ENCODE results near the gene RPTOR.
A peak's percentile ranks its signal among the peaks of the same experiment; 100 is the strongest.

RPTOR gene

GRCh38 chr17:80990921-80991644 lies 446.4 kb downstream of the RPTOR start:
- TF ChIP-seq PAX5 (IDR thresholded peaks at IDR 0.05; ENCODE audit: insufficient read depth, low read length, severe bottlenecking) (no peak), POLR2A (IDR thresholded peaks at IDR 0.05; ENCODE audit: low read depth, low read length) (no peak), POLR2AphosphoS5 (IDR thresholded peaks at IDR 0.05; ENCODE audit: low read depth, low read length) (no peak), SPI1 (IDR thresholded peaks at IDR 0.05; ENCODE audit: low read depth, low read length) (no peak), POU2F2 (IDR thresholded peaks at IDR 0.05; ENCODE audit: low read depth, low read length) (no peak), TAF1 (IDR thresholded peaks at IDR 0.05; ENCODE audit: low read depth, low read length) (no peak)
- FAIRE-seq (no peak), DNase-seq (ENCODE audit: insufficient read length, low spot score) (peak; percentile 14)

- no peak for TF ChIP-seq POLR2A (IDR thresholded peaks at IDR 0.05; ENCODE audit: low read depth, low read length)
- TF ChIP-seq POU2F2 (IDR thresholded peaks at IDR 0.05; ENCODE audit: low read depth, low read length): no peak
- no peak for TF ChIP-seq SPI1 (IDR thresholded peaks at IDR 0.05; ENCODE audit: low read depth, low read length)
- peak; percentile 50 for TF ChIP-seq PAX5 (IDR thresholded peaks at IDR 0.05; ENCODE audit: insufficient read depth, low read length, severe bottlenecking)
- peak; percentile 91 for DNase-seq (ENCODE audit: insufficient read length, low spot score)
- FAIRE-seq: peak; percentile 96
These were observed 447.0 kb downstream of the RPTOR start, which contains the start of gene CHMP6 for GRCh38 chr17:80991645-80992076. CHMP6 (plus strand) TSS chr17:80991841; CDS start chr17:80991919, 78 bp downstream.

- TF ChIP-seq POU2F2 (IDR thresholded peaks at IDR 0.05; ENCODE audit: low read depth, low read length) (no peak), POLR2A (IDR thresholded peaks at IDR 0.05; ENCODE audit: low read depth, low read length) (no peak)
- DNase-seq (ENCODE audit: insufficient read length, low spot score) (peak; percentile 59), FAIRE-seq (no peak)
These were observed 447.7 kb downstream of the RPTOR start for GRCh38 chr17:80992077-80992947.

GRCh38 chr17:80992948-80993624 lies 448.4 kb downstream of the RPTOR start:
- FAIRE-seq (peak; percentile 59), DNase-seq (ENCODE audit: insufficient read length, low spot score) (peak; percentile 51)
- TF ChIP-seq POLR2AphosphoS5 (IDR thresholded peaks at IDR 0.05; ENCODE audit: low read depth, low read length): no peak
- no peak for TF ChIP-seq TAF1 (IDR thresholded peaks at IDR 0.05; ENCODE audit: low read depth, low read length)
- no peak for TF ChIP-seq POLR2A (IDR thresholded peaks at IDR 0.05; ENCODE audit: low read depth, low read length)
- peak; percentile 40 for TF ChIP-seq SPI1 (IDR thresholded peaks at IDR 0.05; ENCODE audit: low read depth, low read length)

- DNase-seq (ENCODE audit: insufficient read length, low spot score): no peak
- no peak for FAIRE-seq
- TF ChIP-seq POLR2AphosphoS5 (IDR thresholded peaks at IDR 0.05; ENCODE audit: low read depth, low read length) (no peak), POLR2A (IDR thresholded peaks at IDR 0.05; ENCODE audit: low read depth, low read length) (no peak), TAF1 (IDR thresholded peaks at IDR 0.05; ENCODE audit: low read depth, low read length) (no peak), PAX5 (IDR thresholded peaks at IDR 0.05; ENCODE audit: insufficient read depth, low read length, severe bottlenecking) (no peak), SPI1 (IDR thresholded peaks at IDR 0.05; ENCODE audit: low read depth, low read length) (no peak), POU2F2 (IDR thresholded peaks at IDR 0.05; ENCODE audit: low read depth, low read length) (no peak)
These were observed 450.5 kb downstream of the RPTOR start for GRCh38 chr17:80995131-80995530.

GRCh38 chr17:80996422-80997305 lies 452.0 kb downstream of the RPTOR start:
- TF ChIP-seq POU2F2 (IDR thresholded peaks at IDR 0.05; ENCODE audit: low read depth, low read length) (no peak), SPI1 (IDR thresholded peaks at IDR 0.05; ENCODE audit: low read depth, low read length) (no peak), TAF1 (IDR thresholded peaks at IDR 0.05; ENCODE audit: low read depth, low read length) (no peak), POLR2AphosphoS5 (IDR thresholded peaks at IDR 0.05; ENCODE audit: low read depth, low read length) (no peak), PAX5 (IDR thresholded peaks at IDR 0.05; ENCODE audit: insufficient read depth, low read length, severe bottlenecking) (no peak), POLR2A (IDR thresholded peaks at IDR 0.05; ENCODE audit: low read depth, low read length) (no peak)
- FAIRE-seq (no peak), DNase-seq (ENCODE audit: insufficient read length, low spot score) (no peak)

GRCh38 chr17:80997424-80998117 lies 452.9 kb downstream of the RPTOR start:
- FAIRE-seq (no peak), DNase-seq (ENCODE audit: insufficient read length, low spot score) (peak; percentile 9)
- TF ChIP-seq POU2F2 (IDR thresholded peaks at IDR 0.05; ENCODE audit: low read depth, low read length) (no peak), TAF1 (IDR thresholded peaks at IDR 0.05; ENCODE audit: low read depth, low read length) (no peak), PAX5 (IDR thresholded peaks at IDR 0.05; ENCODE audit: insufficient read depth, low read length, severe bottlenecking) (no peak), POLR2AphosphoS5 (IDR thresholded peaks at IDR 0.05; ENCODE audit: low read depth, low read length) (no peak), POLR2A (IDR thresholded peaks at IDR 0.05; ENCODE audit: low read depth, low read length) (no peak), SPI1 (IDR thresholded peaks at IDR 0.05; ENCODE audit: low read depth, low read length) (no peak)

- FAIRE-seq (no peak), DNase-seq (ENCODE audit: insufficient read length, low spot score) (peak; percentile 6)
- TF ChIP-seq POLR2A (IDR thresholded peaks at IDR 0.05; ENCODE audit: low read depth, low read length): no peak
- no peak for TF ChIP-seq POLR2AphosphoS5 (IDR thresholded peaks at IDR 0.05; ENCODE audit: low read depth, low read length)
- no peak for TF ChIP-seq POU2F2 (IDR thresholded peaks at IDR 0.05; ENCODE audit: low read depth, low read length)
- TF ChIP-seq PAX5 (IDR thresholded peaks at IDR 0.05; ENCODE audit: insufficient read depth, low read length, severe bottlenecking): no peak
- TF ChIP-seq TAF1 (IDR thresholded peaks at IDR 0.05; ENCODE audit: low read depth, low read length): no peak
- TF ChIP-seq SPI1 (IDR thresholded peaks at IDR 0.05; ENCODE audit: low read depth, low read length): no peak
These were observed 453.6 kb downstream of the RPTOR start for GRCh38 chr17:80998118-80998747.

Measured in GM12891 (cell line).